Activated CD4-positive, alpha-beta T cell treated with anti-CD3 and anti-CD28 coated beads, Interleukin-2, amount 10 ng/mL, durations not matched to agents 24 days and 14 days (primary cell): ENCODE results near the gene FOXK1. TPM values are rescaled to one million over a fixed set of nuclear protein-coding genes. Genes with fewer than 3 reads are reported as not detected.

Source experiments
- DNase-seq: peaks from one replicate; pipeline ENCODE4 v3.0.0; 2022
- H3K27ac Mint-ChIP-seq: one replicate; pipeline ENCODE4 v1.8.0; 2022; ENCODE audit warnings: mild to moderate bottlenecking, mixed read lengths
- H3K27me3 Mint-ChIP-seq: one replicate; pipeline ENCODE4 v1.8.0; 2022; ENCODE audit warnings: mixed read lengths
- H3K36me3 Mint-ChIP-seq: one replicate; pipeline ENCODE4 v1.8.0; 2022; ENCODE audit warnings: low read depth, mild to moderate bottlenecking, mixed read lengths
- H3K4me1 Mint-ChIP-seq: one replicate; pipeline ENCODE4 v1.8.0; 2021; ENCODE audit warnings: mixed read lengths
- H3K4me3 Mint-ChIP-seq: one replicate; pipeline ENCODE4 v1.8.0; 2022; ENCODE audit warnings: mild to moderate bottlenecking, moderate library complexity, mixed read lengths
- H3K9me3 Mint-ChIP-seq: one replicate; pipeline ENCODE4 v1.8.0; 2021; ENCODE audit warnings: mixed read lengths
- intact Hi-C: fragments of 100-400 bp; cut with micrococcal nuclease; formaldehyde crosslinking; loops from one replicate; pipeline ENCODE4 v1.15.1; 2023
- total RNA-seq: library from RNA; stranded (reverse); gene quantifications from 2 replicates; pipeline ENCODE4 v1.2.3, GENCODE V29; 2022

The FOXK1 gene
- total RNA-seq, 1 donor from 2014 or later = 36.6 TPM

GRCh38 chr7:4817178-4817901, 135.2 kb downstream of the FOXK1 start:
- intact Hi-C loops = no loop called here
- H3K36me3 Mint-ChIP-seq = no peaks in the 10 kb centered on the region
- peaks cover 14% of the 10 kb centered on the region for H3K27me3 Mint-ChIP-seq
- no peaks in the 10 kb centered on the region for H3K4me1 Mint-ChIP-seq
- DNase-seq = no peak
- H3K27ac Mint-ChIP-seq = no peak overlapping the region
- no peak overlapping the region for H3K4me3 Mint-ChIP-seq
- H3K9me3 Mint-ChIP-seq = peaks cover 9% of the 10 kb centered on the region

- H3K27me3 Mint-ChIP-seq = peaks cover 9% of the 10 kb centered on the region
- H3K4me3 Mint-ChIP-seq = no peak overlapping the region
- no peak overlapping the region for H3K27ac Mint-ChIP-seq
- intact Hi-C loops = no loop called here
- peaks cover 3% of the 10 kb centered on the region for H3K9me3 Mint-ChIP-seq
- H3K4me1 Mint-ChIP-seq = no peaks in the 10 kb centered on the region
- H3K36me3 Mint-ChIP-seq = no peaks in the 10 kb centered on the region
- DNase-seq = no peak
Measured at GRCh38 chr7:4818000-4818794, 136.1 kb downstream of the FOXK1 start.

GRCh38 chr7:4819560-4820404, 137.7 kb downstream of the FOXK1 start:
- H3K36me3 Mint-ChIP-seq = no peaks in the 10 kb centered on the region
- no peak overlapping the region for H3K27ac Mint-ChIP-seq
- H3K4me3 Mint-ChIP-seq = no peak overlapping the region
- H3K27me3 Mint-ChIP-seq = no peaks in the 10 kb centered on the region
- no peaks in the 10 kb centered on the region for H3K9me3 Mint-ChIP-seq
- no peak for DNase-seq
- no peaks in the 10 kb centered on the region for H3K4me1 Mint-ChIP-seq
- intact Hi-C loops = no loop called here

- intact Hi-C loops = no loop called here
- Mint-ChIP-seq H3K36me3 (no peaks in the 10 kb centered on the region), H3K27ac (no peak overlapping the region), H3K4me3 (no peak overlapping the region), H3K4me1 (no peaks in the 10 kb centered on the region), H3K9me3 (no peaks in the 10 kb centered on the region), H3K27me3 (no peaks in the 10 kb centered on the region)
- no peak for DNase-seq
Measured at GRCh38 chr7:4820405-4820966, 138.4 kb downstream of the FOXK1 start.

Other genes starting within 250 kb of the FOXK1 start
- gene AP5Z1, start 93.3 kb downstream of the FOXK1 start, total RNA-seq = 42.2 and 44.4 TPM in 2 replicates
- not detected in 2 replicates for gene PAPOLB, start 179.7 kb downstream of the FOXK1 start, total RNA-seq
- gene RADIL, start 201.4 kb downstream of the FOXK1 start, total RNA-seq = 0.14 and 0.26 TPM in 2 replicates